Esophagus muscularis mucosa (tissue), 4 donors: ENCODE data around the gene PRX. TPM values are rescaled to one million over a fixed set of nuclear protein-coding genes. Genes with fewer than 3 reads are reported as not detected.
"Not testable (repeated sequence)": the region's sequence is repeated elsewhere in the genome, so short reads cannot be mapped to it uniquely, and the experiment has no call there.

Experiments used
- DNase-seq: peaks from one replicate; pipeline ENCODE4 v3.0.0-alpha.2; 2017; ENCODE audit errors: extremely low spot score
- H3K27ac ChIP-seq, 4 donors: fragments of 200-600 bp; sonication (generic); replicated peaks in 1 of 4; 1 replicate in 3 of 4; 2 replicates in 1 of 4; pipeline ENCODE4 v1.5.1; 2016 to 2019; ENCODE audit warnings: mild to moderate bottlenecking in 1 of 4
- H3K27me3 ChIP-seq, 4 donors: fragments of 200-600 bp; sonication (generic); one replicate each; pipeline versions ENCODE4 v1.5.1 to v1.6.0; 2016 to 2019
- H3K36me3 ChIP-seq, 4 donors: fragments of 200-600 bp; sonication (generic); one replicate each; pipeline ENCODE4 v1.5.1; 2016 to 2019
- H3K4me1 ChIP-seq, 4 donors: fragments of 200-600 bp; sonication (generic); one replicate each; pipeline ENCODE4 v1.5.1; 2016 to 2019
- H3K4me3 ChIP-seq, 4 donors: fragments of 200-600 bp; sonication (generic); 1 replicate in 2 of 4; 2 replicates in 2 of 4; pipeline ENCODE4 v1.5.1; 2016 to 2019; ENCODE audit warnings: mild to moderate bottlenecking in 4 of 4, moderate library complexity in 1 of 4
- H3K9me3 ChIP-seq, 4 donors: fragments of 200-600 bp; sonication (generic); 1 replicate in 3 of 4; 2 replicates in 1 of 4; pipeline ENCODE4 v1.5.1; 2016 to 2019
- CTCF ChIP-seq, 3 experiments: fragments of 200-600 bp in 2 of 3; fragments of 450-650 bp in 1 of 3; sonication (generic) in 2 of 3; IDR thresholded peaks; one replicate each; pipeline ENCODE4 v1.5.1; 2017 to 2019; ENCODE audit warnings: antibody characterized with exemption in 3 of 3, mild to moderate bottlenecking in 2 of 3, moderate library complexity in 1 of 3
- EP300 ChIP-seq: sonication (generic); formaldehyde crosslinking; IDR thresholded peaks from one replicate; pipeline ENCODE4 v1.6.1; 2017; ENCODE audit warnings: antibody characterized with exemption
- POLR2A ChIP-seq: fragments of 450-650 bp; IDR thresholded peaks from one replicate; pipeline ENCODE4 v1.6.1; 2017; ENCODE audit warnings: antibody characterized with exemption, moderate library complexity, mild to moderate bottlenecking, low read depth
- POLR2AphosphoS5 ChIP-seq, 2 donors: sonication (generic); formaldehyde crosslinking; IDR thresholded peaks; one replicate each; pipeline ENCODE4 v1.6.1; 2017; ENCODE audit warnings: antibody characterized with exemption in 2 of 2
- WGBS: methylation state at CpG from one replicate; pipeline ENCODE4 v1.1.5; 2018; 5-methylcytosine and 5-hydroxymethylcytosine counted together
- intact Hi-C: fragments of 100-400 bp; cut with DNase I; formaldehyde crosslinking; loops from one replicate; pipeline ENCODE4 v1.15.1; 2023
- total RNA-seq, 4 donors: library from RNA; depleted of rRNA; stranded (reverse); fragments of >200 nt; gene quantifications; one replicate each; pipeline versions ENCODE4 v1.1.0 to v1.2.1, GENCODE V29; 2016

PRX gene
- total RNA-seq, 4 donors from 2014 or later = 5.8 to 12.4 (median 8.8) TPM

GRCh38 chr19:40457048-40457447, 43.9 kb upstream of the PRX start:
- no peak for TF ChIP-seq EP300
- TF ChIP-seq POLR2AphosphoS5 (IDR thresholded peaks at IDR 0.05) = no peak
- TF ChIP-seq POLR2A = no peak
- TF ChIP-seq CTCF (IDR thresholded peaks at IDR 0.05) = no peak
- H3K4me3 ChIP-seq = no peak overlapping the region
- H3K4me1 ChIP-seq = peaks cover 4 to 6% (median 5%) of the 10 kb centered on the region in 4 donors
- intact Hi-C loops = no loop called here
- DNase-seq = no peak
- H3K36me3 ChIP-seq = peaks cover 24 to 60% (median 29%) of the 10 kb centered on the region in 4 donors
- WGBS = 89% methylated on average over 5 of the region's 5 CpGs
- no peaks in the 10 kb centered on the region for H3K9me3 ChIP-seq
- H3K27me3 ChIP-seq = no peaks in the 10 kb centered on the region
- no peak overlapping the region for H3K27ac ChIP-seq

GRCh38 chr19:40453943-40454342, 40.8 kb upstream of the PRX start:
- WGBS = 87% methylated on average over 6 of the region's 6 CpGs

GRCh38 chr19:40453151-40453735, 40.1 kb upstream of the PRX start:
- H3K27ac ChIP-seq = no peak overlapping the region
- no peak for DNase-seq
- H3K9me3 ChIP-seq = no peaks in the 10 kb centered on the region
- H3K4me1 ChIP-seq = no peaks in the 10 kb centered on the region
- no peaks in the 10 kb centered on the region for H3K27me3 ChIP-seq
- intact Hi-C loops = no loop called here
- WGBS = 84% methylated on average over 5 of the region's 5 CpGs
- TF ChIP-seq EP300 = no peak
- no peak for TF ChIP-seq CTCF (IDR thresholded peaks at IDR 0.05)
- TF ChIP-seq POLR2A = no peak
- TF ChIP-seq POLR2AphosphoS5 (IDR thresholded peaks at IDR 0.05) = no peak
- H3K4me3 ChIP-seq = no peak overlapping the region
- peaks cover 28 to 79% (median 47%) of the 10 kb centered on the region in 4 donors for H3K36me3 ChIP-seq

More at GRCh38 chr19:40453943-40454342, 40.8 kb upstream of the PRX start:
- H3K4me1 ChIP-seq, intact Hi-C loops, DNase-seq, H3K27me3 ChIP-seq, H3K4me3 ChIP-seq, H3K9me3 ChIP-seq, H3K27ac ChIP-seq: not testable (repeated sequence)
- peaks cover 24 to 78% (median 45%) of the 10 kb centered on the region in 4 donors for H3K36me3 ChIP-seq

GRCh38 chr19:40452016-40452415, 38.8 kb upstream of the PRX start:
- no peak overlapping the region for H3K27ac ChIP-seq
- no peaks in the 10 kb centered on the region for H3K4me1 ChIP-seq
- no peak for DNase-seq
- no peaks in the 10 kb centered on the region for H3K27me3 ChIP-seq
- no peak overlapping the region for H3K4me3 ChIP-seq
- WGBS = 69% methylated on average over 5 of the region's 5 CpGs
- peaks cover 20 to 79% (median 47%) of the 10 kb centered on the region in 4 donors for H3K36me3 ChIP-seq
- no peaks in the 10 kb centered on the region for H3K9me3 ChIP-seq
- TF ChIP-seq EP300 (no peak), POLR2AphosphoS5 (IDR thresholded peaks at IDR 0.05) (no peak), CTCF (IDR thresholded peaks at IDR 0.05) (no peak), POLR2A (no peak)
- intact Hi-C loops = no loop called here

GRCh38 chr19:40450664-40451063, 37.5 kb upstream of the PRX start:
- Histone ChIP-seq H3K4me3 (no peak overlapping the region), H3K36me3 (peaks cover 16 to 72% (median 44%) of the 10 kb centered on the region in 4 donors), H3K27me3 (no peaks in the 10 kb centered on the region), H3K27ac (no peak overlapping the region), H3K4me1 (no peaks in the 10 kb centered on the region), H3K9me3 (no peaks in the 10 kb centered on the region)
- 96% methylated on average over 4 of the region's 4 CpGs for WGBS
- TF ChIP-seq POLR2AphosphoS5 (IDR thresholded peaks at IDR 0.05) (no peak), CTCF (IDR thresholded peaks at IDR 0.05) (no peak), EP300 (no peak), POLR2A (no peak)
- no peak for DNase-seq
- intact Hi-C loops = no loop called here
